ENCODE measurements around the gene ROR2.

DNA sequence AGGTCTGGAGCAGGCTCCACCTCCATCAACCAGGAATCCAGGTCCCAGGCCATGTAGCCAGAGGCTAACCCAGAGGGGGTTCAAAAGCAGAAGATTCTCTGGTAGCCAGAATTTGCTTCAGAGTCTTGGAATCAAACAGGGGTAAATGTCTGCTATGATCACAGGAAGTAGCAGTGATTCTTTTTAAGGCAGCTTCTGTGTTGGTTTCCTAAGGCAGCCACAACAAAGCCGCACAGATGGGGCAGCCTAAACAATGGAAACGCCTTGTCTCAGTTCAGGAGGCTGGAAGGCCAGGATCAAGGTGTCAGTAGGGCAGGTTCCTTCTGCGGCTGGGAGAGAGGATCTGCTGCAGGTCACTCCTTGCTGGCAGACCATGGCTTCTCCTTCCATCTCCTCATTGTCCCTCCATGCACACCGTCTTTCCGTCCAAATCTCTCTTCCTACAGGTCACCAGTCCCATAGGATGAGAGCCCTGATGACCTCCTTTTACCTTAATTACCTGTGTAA lies 167.3 kb downstream of the ROR2 start:
- no peak for TF ChIP-seq CTCF (IDR thresholded peaks at IDR 0.05)
- no peak for TF ChIP-seq POLR2A (IDR thresholded peaks at IDR 0.05)
- TF ChIP-seq POLR2AphosphoS5 (IDR thresholded peaks at IDR 0.05) = no peak
